GM13977 (cell line): ENCODE measurements around the gene MGMT.

Source experiments
- DNase-seq: peaks from one replicate; pipeline ENCODE4 v3.0.0; 2012; ENCODE audit warnings: low spot score
- CTCF ChIP-seq: IDR thresholded peaks from 2 replicates; pipeline ENCODE4 v1.5.1; 2012; ENCODE audit warnings: mild to moderate bottlenecking, control low read depth; ENCODE audit not compliant: insufficient read depth; ENCODE audit errors: extremely low read depth, missing control alignments
- in situ Hi-C: fragments of 300-500 bp; cut with MboI; formaldehyde crosslinking; loops from one replicate; pipeline ENCODE4 v1.12.0; 2022; ENCODE audit warnings: low sequenced_read_pairs, low pct_unique_long_range_greater_than_20kb, mixed read lengths, inconsistent platforms; ENCODE audit not compliant: unreplicated experiment

The MGMT gene

GRCh38 chr10:129472696-129473555, 5.9 kb downstream of the MGMT start:
- DNase-seq = no peak
- TF ChIP-seq CTCF = no peak
- in situ Hi-C loops = no loop called here

- in situ Hi-C loops = no loop called here
- no peak for TF ChIP-seq CTCF
- no peak for DNase-seq
Measured at GRCh38 chr10:129474642-129475041, 7.6 kb downstream of the MGMT start.

- DNase-seq = no peak
- in situ Hi-C loops = no loop called here
- TF ChIP-seq CTCF = no peak
Measured at GRCh38 chr10:129476431-129476830, 9.4 kb downstream of the MGMT start.

- DNase-seq = no peak
- no peak for TF ChIP-seq CTCF
Measured at GRCh38 chr10:129477051-129477450, 10.0 kb downstream of the MGMT start.

GRCh38 chr10:129481641-129482040, 14.6 kb downstream of the MGMT start:
- in situ Hi-C loops = no loop called here
- no peak for TF ChIP-seq CTCF
- no peak for DNase-seq

More at GRCh38 chr10:129477051-129477450, 10.0 kb downstream of the MGMT start:
- in situ Hi-C loops = no loop called here

- in situ Hi-C loops = no loop called here
- no peak for DNase-seq
- TF ChIP-seq CTCF = no peak
Measured at GRCh38 chr10:129483430-129484010, 16.5 kb downstream of the MGMT start.
